Ovary (tissue), 9 donors: ENCODE data around the gene KCNK2. TPM values are rescaled to one million over a fixed set of nuclear protein-coding genes. Genes with fewer than 3 reads are reported as not detected.

Experiments used
- DNase-seq, 5 donors: peaks; one replicate each; pipeline ENCODE4 v3.0.0-alpha.2; 2019 to 2020
- H3K27ac ChIP-seq, 2 donors: fragments of 200-600 bp; one replicate each; pipeline versions ENCODE4 v1.5.1 to v1.8.0; 2019 to 2022
- H3K27me3 ChIP-seq: fragments of 200-600 bp; one replicate; pipeline ENCODE4 v1.8.0; 2022
- H3K36me3 ChIP-seq: fragments of 200-600 bp; sonication (generic); one replicate; pipeline ENCODE4 v1.5.1; 2019
- H3K4me1 ChIP-seq: one replicate; pipeline ENCODE4 v1.8.1; 2013; ENCODE audit warnings: mild to moderate bottlenecking, moderate library complexity; ENCODE audit not compliant: insufficient read depth
- H3K4me3 ChIP-seq: fragments of 200-600 bp; sonication (generic); one replicate; pipeline ENCODE4 v1.5.1; 2017
- H3K9me3 ChIP-seq, 2 donors: fragments of 200-600 bp in 1 of 2; sonication (generic) in 1 of 2; one replicate each; pipeline versions ENCODE4 v1.5.1 to v1.8.1; 2013 to 2019; ENCODE audit warnings: mild to moderate bottlenecking in 1 of 2, moderate library complexity in 1 of 2
- CTCF ChIP-seq, 3 donors: fragments of 450-650 bp in 2 of 3; fragments of 200-600 bp in 1 of 3; IDR thresholded peaks; one replicate each; pipeline versions ENCODE4 v1.5.1 to v1.8.0; 2016 to 2022; ENCODE audit warnings: antibody characterized with exemption in 3 of 3, mild to moderate bottlenecking in 1 of 3
- EP300 ChIP-seq: sonication (generic); formaldehyde crosslinking; IDR thresholded peaks from one replicate; pipeline ENCODE4 v1.6.1; 2017; ENCODE audit warnings: antibody characterized with exemption
- POLR2A ChIP-seq: fragments of 450-650 bp; IDR thresholded peaks from one replicate; pipeline ENCODE4 v1.6.1; 2017; ENCODE audit warnings: antibody characterized with exemption, mild to moderate bottlenecking, moderate library complexity
- WGBS, 3 donors: extraction: QIAGEN DNeasy Blood & Tissue Kit in 1 of 3; methylation state at CpG; one replicate each; pipeline versions ENCODE4 v1.1.5 to v1.1.7; 2013 to 2017; 5-methylcytosine and 5-hydroxymethylcytosine counted together
- intact Hi-C, 4 donors: fragments of 100-400 bp; cut with DNase I; formaldehyde crosslinking; loops; one replicate each; pipeline versions ENCODE4 v1.11.0 to v1.15.1; 2022 to 2023
- polyA plus RNA-seq, 2 donors: library from polyadenylated mRNA; stranded (reverse); fragments of 200-250 nt in 1 of 2; fragments of 350-450 nt in 1 of 2; fragmentation: Illumina TruSeq in 1 of 2; extraction: RNeasy Lipid Tissue Mini Kit (QIAGEN cat#74804) in 1 of 2; gene quantifications; one replicate each; pipeline ENCODE4 v1.2.3, GENCODE V29; 2013 to 2014
- total RNA-seq, 7 donors: library from RNA; depleted of rRNA in 2 of 7; stranded (reverse); fragments of >200 nt in 2 of 7; fragmentation: NEBNext Ultra II Directional in 3 of 7; extraction: Animal tissue kit (Norgen Biotek cat#: 25700) in 3 of 7; gene quantifications; one replicate each; pipeline versions ENCODE4 v1.1.0 to v1.2.4, GENCODE V29; 2016 to 2023
- donor health status: DM: no; HTN: no; CAD: no; lungs with moderate emphysema.
- donor health status: DM: no; HTN: no; CAD: no.
- donor health status: Bipolar disorder and iron deficiency.
- donor health status: DM: yes; HTN: yes; CAD: no.
- donor health status: DM: no; HTN: no; CAD: no.
- donor health status: DM: yes; HTN: yes; CAD: no.

KCNK2 gene
- total and polyA plus RNA-seq, 9 donors: 0.36 to 13.0 (median 1.6) TPM

GRCh38 chr1:215055281-215055935 lies 27.1 kb upstream of the KCNK2 start:
- WGBS, 3 donors: 16 to 52% (median 17%) methylated on average over 2 of the region's 2 CpGs
- TF ChIP-seq POLR2A (no peak), EP300 (no peak), CTCF (IDR thresholded peaks at IDR 0.05) (no peak)
- Histone ChIP-seq H3K9me3 (no peaks in the 10 kb centered on the region), H3K36me3 (no peaks in the 10 kb centered on the region), H3K27ac (no peak overlapping the region), H3K27me3 (no peaks in the 10 kb centered on the region), H3K4me1 (no peaks in the 10 kb centered on the region), H3K4me3 (no peak overlapping the region)
- intact Hi-C loops: no loop called here
- DNase-seq: no peak

- Histone ChIP-seq H3K27ac (no peak overlapping the region), H3K4me1 (no peaks in the 10 kb centered on the region), H3K4me3 (no peak overlapping the region), H3K36me3 (no peaks in the 10 kb centered on the region), H3K9me3 (no peaks in the 10 kb centered on the region), H3K27me3 (no peaks in the 10 kb centered on the region)
- intact Hi-C loops: no loop called here
- 62 to 77% (median 63%) methylated on average over 1 of the region's 1 CpG for WGBS, 3 donors
- no peak for DNase-seq
- TF ChIP-seq EP300 (no peak), CTCF (IDR thresholded peaks at IDR 0.05) (no peak), POLR2A (no peak)
Observed at GRCh38 chr1:215056584-215056983, 26.0 kb upstream of the KCNK2 start.

- TF ChIP-seq EP300: no peak
- no peak for TF ChIP-seq CTCF (IDR thresholded peaks at IDR 0.05)
- TF ChIP-seq POLR2A: no peak
- intact Hi-C loops: no loop called here
- WGBS, 3 donors: 90 to 93% (median 93%) methylated on average over 8 of the region's 8 CpGs
Observed at GRCh38 chr1:215059947-215060346, 22.6 kb upstream of the KCNK2 start.

GRCh38 chr1:215064327-215064726 lies 18.2 kb upstream of the KCNK2 start:
- WGBS, 3 donors: 56 to 74% (median 56%) methylated on average over 5 of the region's 5 CpGs
- H3K36me3 ChIP-seq: no peaks in the 10 kb centered on the region
- intact Hi-C loops: no loop called here
- no peaks in the 10 kb centered on the region for H3K9me3 ChIP-seq
- TF ChIP-seq EP300 (no peak), POLR2A (no peak), CTCF (IDR thresholded peaks at IDR 0.05) (no peak)
- no peaks in the 10 kb centered on the region for H3K27me3 ChIP-seq
- no peak overlapping the region for H3K27ac ChIP-seq
- DNase-seq: no peak
- no peaks in the 10 kb centered on the region for H3K4me1 ChIP-seq
- no peak overlapping the region for H3K4me3 ChIP-seq

More at GRCh38 chr1:215059947-215060346, 22.6 kb upstream of the KCNK2 start:
- no peak overlapping the region for H3K27ac ChIP-seq
- H3K9me3 ChIP-seq: no peaks in the 10 kb centered on the region
- H3K4me3 ChIP-seq: no peak overlapping the region
- H3K36me3 ChIP-seq: no peaks in the 10 kb centered on the region
- no peaks in the 10 kb centered on the region for H3K4me1 ChIP-seq
- DNase-seq: no peak
- H3K27me3 ChIP-seq: no peaks in the 10 kb centered on the region
